HG03460 (cell line): ENCODE results near the gene EIF3F.

Source experiments
- ATAC-seq: cut with Tn5 transposase; IDR thresholded peaks from one replicate; pipeline ENCODE4 v1.9.1; 2021; ENCODE audit not compliant: unreplicated experiment

EIF3F gene

GRCh38 chr11:8021920-8022319 is 34.8 kb downstream of the EIF3F start:
- ATAC-seq: no peak

GRCh38 chr11:8022876-8023275 is 35.7 kb downstream of the EIF3F start:
- ATAC-seq: no peak

GRCh38 chr11:8023831-8024555 is 36.9 kb downstream of the EIF3F start:
- no peak for ATAC-seq

GRCh38 chr11:8025123-8025522 is 38.0 kb downstream of the EIF3F start:
- no peak for ATAC-seq

- ATAC-seq: no peak
These were observed 38.7 kb downstream of the EIF3F start for GRCh38 chr11:8025816-8026215.

GRCh38 chr11:8026982-8027381 is 39.8 kb downstream of the EIF3F start:
- no peak for ATAC-seq

GRCh38 chr11:8028766-8029165 is 41.6 kb downstream of the EIF3F start:
- no peak for ATAC-seq

GRCh38 chr11:8030526-8031247 is 43.5 kb downstream of the EIF3F start:
- ATAC-seq: no peak

- ATAC-seq: no peak
These were observed 44.3 kb downstream of the EIF3F start for GRCh38 chr11:8031248-8032115.

- ATAC-seq: no peak
These were observed 45.0 kb downstream of the EIF3F start for GRCh38 chr11:8032122-8032521.

GRCh38 chr11:8032576-8033304 is 45.6 kb downstream of the EIF3F start:
- no peak for ATAC-seq

- ATAC-seq: peak; percentile 72
These were observed 46.4 kb downstream of the EIF3F start for GRCh38 chr11:8033305-8034105.

GRCh38 chr11:8034106-8034585 is 47.0 kb downstream of the EIF3F start:
- no peak for ATAC-seq

GRCh38 chr11:8034604-8035190 is 47.6 kb downstream of the EIF3F start:
- ATAC-seq: no peak

GRCh38 chr11:8035200-8035855 is 48.2 kb downstream of the EIF3F start:
- no peak for ATAC-seq

GRCh38 chr11:8036002-8036802 is 49.1 kb downstream of the EIF3F start:
- no peak for ATAC-seq

- ATAC-seq: no peak
These were observed 49.8 kb downstream of the EIF3F start for GRCh38 chr11:8036986-8037385.

- no peak for ATAC-seq
These were observed 51.3 kb downstream of the EIF3F start for GRCh38 chr11:8038393-8038792.
